ENCODE measurements around the gene SHROOM1. TPM values are rescaled to one million over a fixed set of nuclear protein-coding genes. Genes with fewer than 3 reads are reported as not detected.
"Not testable (repeated sequence)": the region's sequence is repeated elsewhere in the genome, so short reads cannot be mapped to it uniquely, and the experiment has no call there.

SHROOM1 gene
- total RNA-seq, 1 donor from 2014 or later, result 0.47 TPM

DNA sequence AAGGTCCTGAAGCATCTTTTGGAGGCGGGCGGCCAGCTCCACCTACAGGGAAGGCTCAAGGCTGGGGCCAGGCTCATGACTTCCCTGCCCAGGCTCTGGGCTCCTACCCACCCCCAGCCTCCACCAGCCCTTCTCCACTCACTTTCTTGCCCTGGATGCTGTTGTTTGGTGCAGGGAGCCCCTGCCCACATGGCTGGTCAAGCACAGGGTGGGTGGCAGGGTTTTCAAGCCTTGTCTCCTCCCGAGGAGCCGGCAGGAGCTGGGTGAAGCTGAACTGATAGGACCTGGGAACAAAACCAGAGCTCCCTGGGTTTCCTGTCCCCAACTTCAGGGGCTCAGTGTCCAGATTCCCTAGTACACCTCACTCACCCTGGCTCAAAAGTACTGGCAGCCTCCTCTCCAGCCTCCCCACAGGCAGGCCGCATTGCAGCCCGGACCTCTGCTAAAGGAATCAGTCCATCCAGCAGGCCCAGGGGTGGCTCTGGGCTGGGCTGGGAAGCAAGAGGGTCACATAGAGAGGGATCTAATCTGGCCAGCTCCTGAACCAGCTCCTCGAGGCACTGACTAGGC lies 6.9 kb downstream of the SHROOM1 start:
- no peak for DNase-seq

DNA sequence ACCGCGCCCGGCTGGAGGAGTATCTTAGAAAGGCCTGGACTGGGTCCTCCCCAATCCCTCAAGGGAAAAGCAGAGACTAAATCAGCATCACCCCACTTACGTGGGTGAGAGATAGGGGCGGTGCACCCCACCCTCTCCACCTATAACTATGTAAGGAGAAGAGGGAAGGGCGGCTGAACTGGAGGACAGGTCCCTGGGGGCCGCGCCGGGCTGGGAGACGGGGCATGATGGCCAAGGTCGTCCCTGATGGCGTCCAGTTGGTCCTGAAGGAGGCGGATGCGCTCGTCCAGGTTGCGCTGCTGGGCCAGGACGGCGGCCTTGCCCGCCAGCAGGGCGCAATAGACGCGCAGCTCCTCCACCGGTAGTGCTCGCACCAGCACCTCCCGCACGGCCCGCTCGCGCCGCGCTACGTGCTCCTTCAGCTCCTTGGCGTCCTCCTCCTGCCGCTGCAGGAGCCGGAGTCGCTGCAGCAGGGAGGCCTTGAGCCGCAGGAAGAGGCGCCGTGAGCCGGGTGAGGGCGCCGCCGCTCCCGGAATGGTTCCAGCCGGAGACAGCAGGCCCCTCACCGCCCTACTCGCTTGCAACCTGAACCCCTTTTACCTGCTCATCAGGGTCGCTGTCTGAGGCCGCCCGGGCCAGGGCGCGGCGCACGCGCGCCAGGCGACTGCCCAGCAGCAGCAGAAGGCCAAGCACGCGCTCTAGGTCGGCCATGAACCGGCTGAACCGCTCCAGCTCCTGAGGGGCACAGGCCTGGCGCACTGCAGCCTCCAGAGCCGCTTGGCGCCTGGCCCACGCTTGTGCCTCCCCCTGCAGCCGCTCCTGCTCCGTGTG lies 7.6 kb downstream of the SHROOM1 start:
- DNase-seq, result no peak

DNA sequence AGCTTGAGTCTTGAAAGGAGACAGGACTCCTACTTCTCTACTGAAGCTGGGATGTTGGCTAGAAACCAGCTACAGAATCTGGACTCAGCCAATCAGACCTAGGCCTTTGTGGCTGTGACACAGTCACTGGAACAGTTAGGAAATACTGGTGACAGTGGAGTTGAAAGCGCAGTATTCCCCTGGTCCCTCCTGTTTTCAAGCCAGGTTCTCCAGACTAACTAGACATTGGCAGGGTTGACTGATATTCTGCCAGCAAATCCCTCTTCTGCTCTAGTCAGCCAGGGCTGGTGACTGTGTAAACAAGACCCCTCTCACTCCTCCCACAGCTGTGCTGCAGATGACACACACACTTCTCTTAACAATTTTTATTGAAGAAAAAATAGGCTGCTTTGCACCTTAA lies 8.7 kb downstream of the SHROOM1 start:
- no peak for DNase-seq

DNA sequence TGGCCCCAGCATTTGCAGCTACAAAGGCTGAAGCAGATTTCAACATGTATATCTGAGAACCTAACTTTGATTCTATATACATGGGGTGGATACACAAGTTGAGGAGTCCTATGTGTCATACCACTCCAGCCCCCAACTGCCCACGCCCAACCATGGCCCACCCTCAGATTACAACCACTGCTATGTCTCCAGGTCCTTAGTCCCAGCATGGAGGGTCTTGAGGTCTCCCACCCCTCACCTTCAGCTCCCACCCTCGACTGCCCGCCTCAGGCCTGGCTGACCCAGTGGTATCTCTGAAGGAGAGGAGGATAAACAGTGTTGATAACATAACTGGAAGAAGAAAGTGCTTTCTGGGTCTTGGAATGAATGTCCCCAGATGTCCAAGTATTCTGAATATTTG lies 9.1 kb downstream of the SHROOM1 start:
- DNase-seq, result no peak

DNA sequence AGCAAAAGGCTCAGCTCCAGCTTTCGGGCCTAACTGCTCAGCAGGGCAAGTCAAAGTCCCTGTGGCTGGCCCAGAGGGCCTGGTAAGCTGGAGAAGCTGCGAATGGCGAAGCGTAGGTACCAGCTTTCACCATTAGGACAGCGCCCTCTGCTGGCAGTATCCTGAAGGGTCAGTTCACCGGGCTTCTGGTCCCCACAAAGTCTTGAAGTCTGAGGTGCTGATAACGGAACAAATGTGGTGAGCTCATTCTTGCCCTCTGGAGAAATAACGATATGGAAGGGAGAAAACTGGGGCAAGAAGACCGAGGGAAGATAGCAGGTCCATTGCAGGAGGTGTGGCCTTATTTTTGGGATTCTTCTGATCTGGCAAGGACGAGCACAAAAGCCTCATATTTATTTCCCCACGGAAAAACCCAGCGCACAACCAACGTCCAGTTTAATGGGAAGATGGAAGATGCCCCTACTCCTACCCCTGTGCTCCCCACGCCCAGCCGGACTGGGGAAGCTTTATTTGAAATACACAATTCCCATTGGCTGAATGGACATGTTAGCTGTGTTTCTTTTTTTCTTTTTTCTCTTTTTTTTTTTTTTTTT lies 10.2 kb downstream of the SHROOM1 start:
- peak; percentile 91 for DNase-seq

DNA sequence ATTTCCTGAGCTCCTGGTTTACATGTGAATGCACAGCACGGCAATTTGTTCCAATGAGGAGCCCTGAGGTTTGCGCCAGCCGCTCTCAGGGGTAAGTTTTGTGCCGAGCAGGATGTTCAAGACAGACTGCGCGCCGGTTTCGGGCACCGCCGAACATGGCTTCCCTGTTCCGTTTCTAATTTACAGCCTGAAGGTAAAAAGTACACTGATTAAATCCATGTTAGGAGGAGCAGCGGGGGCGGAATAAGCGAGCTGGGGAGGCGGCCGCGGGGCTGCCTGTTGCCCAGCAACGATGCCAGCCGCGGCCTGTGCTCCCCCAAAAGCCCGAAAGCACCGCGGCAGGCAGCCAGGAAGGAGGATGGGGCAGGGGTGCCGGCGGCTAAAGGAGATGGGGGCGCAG lies 11.0 kb downstream of the SHROOM1 start:
- no peak for DNase-seq

DNA sequence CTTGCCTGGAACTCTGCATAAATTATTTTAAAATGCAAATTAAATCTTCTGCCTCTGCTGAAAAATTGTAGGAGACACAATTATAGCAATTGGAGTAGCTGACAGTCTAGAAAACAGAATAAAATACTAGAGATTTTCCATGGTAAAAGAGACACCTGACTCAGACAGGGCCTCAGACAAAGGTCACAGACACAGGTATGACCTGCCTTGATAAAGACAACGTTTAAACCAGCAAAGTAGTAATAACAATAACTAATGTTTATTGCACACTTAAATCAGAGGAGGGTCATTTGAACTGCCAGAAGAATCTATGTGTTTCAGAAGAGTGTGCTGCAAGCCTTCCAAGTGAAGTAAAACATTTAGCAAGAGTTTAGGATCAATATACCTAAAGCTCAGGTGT lies 13.4 kb downstream of the SHROOM1 start:
- DNase-seq, result no peak

DNA sequence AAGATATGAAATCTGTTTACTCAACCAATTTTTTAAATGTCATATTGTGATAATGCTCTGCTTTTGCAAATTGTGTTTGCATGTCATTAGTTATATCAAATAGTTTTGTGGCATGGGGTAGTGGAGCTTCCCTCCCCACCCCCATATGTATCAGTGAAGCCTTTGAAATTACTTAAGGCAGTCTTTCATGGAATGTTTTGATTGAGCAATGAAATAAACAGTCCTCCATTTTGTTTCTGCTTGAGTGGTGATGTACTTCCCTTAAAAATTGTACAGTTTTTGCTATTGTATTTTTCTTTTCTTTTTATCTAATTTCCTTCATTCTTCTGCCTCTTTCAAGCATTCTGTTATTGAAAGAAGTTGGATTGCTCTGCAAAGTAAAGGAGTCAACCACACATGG lies 13.9 kb downstream of the SHROOM1 start:
- DNase-seq, result no peak

DNA sequence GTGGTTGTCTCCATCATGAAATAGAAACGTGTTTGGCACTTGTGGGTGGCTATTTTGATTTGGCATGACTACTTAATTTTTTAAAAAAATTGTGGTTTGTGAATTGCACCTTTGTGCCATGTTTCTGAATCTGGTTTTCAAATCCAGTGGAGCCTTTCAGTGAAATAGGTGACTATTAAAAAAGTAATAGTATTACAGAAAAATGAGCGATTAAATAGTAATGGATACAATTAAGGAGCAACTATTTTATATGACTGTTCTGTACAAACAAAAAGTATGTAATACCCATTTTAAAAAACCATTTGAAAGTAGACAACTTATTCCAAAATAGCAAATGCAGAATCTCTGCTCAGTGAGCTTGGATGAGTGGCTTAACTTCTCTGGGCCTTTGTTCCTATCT lies 14.4 kb downstream of the SHROOM1 start:
- no peak for DNase-seq

DNA sequence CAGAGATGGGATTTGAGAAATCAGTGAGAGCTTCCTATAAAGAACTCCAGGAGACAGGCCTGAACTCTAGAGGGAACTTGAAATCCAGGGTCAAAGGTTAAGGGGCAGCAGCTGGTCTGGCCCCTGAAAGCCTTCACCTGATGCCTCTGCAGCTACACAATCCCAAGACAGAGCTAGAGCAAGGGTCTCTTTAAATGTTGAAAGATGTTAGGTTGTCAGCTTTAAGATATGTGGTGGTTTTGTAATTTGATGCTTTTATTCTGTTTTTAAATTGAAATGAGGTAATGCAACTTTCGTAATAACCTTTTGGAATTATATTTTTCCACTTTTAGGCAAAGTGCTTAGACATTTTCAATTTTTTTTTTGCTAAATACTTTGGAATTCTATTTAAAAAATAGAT lies 15.0 kb downstream of the SHROOM1 start:
- DNase-seq, result no peak

DNA sequence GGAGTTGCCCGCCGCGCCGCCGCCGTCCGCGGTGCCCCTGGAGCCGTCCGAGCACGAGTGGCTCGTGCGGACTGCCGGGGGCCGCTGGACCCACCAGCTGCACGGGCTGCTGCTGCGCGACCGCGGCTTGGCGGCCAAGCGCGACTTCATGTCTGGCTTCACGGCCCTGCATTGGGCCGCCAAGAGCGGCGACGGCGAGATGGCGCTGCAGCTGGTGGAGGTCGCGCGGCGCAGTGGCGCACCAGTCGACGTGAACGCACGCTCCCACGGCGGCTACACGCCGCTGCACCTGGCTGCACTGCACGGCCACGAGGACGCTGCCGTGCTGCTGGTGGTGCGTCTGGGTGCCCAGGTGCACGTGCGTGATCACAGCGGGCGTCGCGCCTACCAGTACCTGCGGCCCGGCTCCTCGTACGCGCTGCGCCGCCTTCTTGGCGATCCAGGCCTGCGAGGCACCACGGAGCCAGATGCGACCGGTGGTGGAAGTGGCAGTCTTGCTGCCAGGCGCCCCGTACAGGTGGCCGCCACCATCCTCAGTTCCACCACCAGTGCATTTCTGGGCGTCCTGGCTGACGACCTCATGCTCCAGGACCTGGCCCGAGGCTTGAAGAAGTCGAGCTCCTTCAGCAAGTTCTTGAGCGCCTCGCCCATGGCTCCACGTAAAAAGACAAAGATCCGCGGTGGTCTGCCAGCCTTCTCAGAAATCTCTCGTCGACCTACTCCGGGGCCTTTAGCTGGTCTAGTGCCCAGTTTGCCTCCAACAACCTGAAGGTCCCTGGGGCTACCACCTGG lies 15.7 kb downstream of the SHROOM1 start:
- no peak for DNase-seq

DNA sequence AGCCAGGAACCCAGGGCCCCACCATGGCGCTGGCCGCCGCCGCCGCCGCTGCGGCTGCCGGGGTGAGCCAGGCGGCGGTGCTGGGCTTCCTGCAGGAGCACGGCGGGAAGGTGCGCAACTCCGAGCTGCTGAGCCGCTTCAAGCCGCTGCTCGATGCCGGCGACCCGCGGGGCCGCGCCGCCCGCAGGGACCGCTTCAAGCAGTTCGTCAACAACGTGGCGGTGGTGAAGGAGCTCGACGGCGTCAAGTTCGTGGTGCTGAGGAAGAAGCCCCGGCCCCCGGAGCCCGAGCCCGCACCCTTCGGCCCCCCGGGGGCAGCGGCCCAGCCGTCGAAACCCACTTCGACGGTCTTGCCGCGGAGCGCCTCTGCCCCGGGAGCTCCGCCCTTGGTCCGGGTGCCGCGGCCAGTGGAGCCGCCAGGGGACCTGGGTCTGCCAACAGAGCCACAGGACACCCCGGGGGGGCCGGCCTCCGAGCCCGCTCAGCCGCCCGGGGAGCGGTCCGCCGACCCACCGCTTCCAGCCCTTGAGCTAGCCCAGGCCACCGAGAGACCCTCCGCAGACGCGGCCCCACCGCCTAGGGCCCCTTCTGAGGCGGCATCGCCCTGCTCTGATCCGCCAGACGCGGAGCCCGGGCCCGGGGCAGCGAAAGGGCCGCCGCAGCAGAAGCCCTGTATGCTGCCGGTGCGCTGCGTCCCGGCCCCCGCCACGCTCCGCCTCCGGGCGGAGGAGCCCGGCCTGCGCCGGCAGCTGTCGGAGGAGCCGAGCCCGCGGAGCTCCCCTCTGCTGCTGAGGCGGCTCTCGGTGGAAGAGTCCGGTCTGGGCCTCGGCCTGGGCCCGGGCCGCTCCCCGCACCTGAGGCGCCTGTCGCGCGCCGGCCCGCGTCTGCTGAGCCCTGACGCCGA lies 16.6 kb downstream of the SHROOM1 start:
- DNase-seq, result no peak

DNA sequence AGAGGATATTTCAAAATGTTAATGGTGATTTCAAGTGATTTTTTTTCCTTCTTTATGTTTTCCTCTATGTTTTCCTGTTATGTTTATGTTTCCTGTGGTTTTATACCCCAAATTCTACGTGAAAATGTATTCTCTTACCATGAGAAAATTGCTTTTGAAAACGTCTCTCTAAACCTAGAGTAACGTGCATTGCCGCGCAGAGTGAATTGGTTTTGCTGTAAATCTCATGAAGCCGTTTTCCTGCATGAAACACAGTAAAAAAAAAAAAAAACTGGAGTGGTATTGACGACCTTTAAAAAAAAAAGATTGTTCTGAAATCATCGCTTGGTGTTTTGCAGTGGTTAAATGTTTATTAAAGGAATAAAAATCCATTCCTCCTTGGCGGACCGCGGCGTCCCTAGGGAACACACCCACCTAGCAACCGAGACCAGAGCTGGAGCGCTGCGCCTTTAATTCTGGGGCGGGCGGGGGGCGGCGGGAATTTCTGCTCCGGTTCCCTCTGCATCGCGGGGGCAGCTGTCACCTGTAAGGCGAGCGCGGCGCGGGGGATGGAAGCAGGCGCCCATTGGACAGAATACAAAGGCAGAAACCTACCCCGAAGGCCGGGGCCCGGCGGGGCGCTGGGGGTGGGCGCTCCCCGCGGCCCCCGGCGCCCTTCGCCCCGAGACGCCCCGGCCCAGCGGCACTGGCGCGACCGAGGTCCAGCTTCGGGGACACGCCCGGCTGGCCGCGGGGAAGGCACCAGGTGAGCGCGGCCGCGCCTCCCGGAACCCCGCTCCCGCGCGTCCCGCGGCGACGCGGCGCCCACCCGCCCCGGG lies 17.5 kb downstream of the SHROOM1 start, which contains the start of gene SOWAHA:
Gene SOWAHA, plus strand, starts transcription at position 522 of the 818 bp plus-strand sequence. CDS start 320 bp downstream, outside the sequence.
- DNase-seq, result peak; percentile 78

DNA sequence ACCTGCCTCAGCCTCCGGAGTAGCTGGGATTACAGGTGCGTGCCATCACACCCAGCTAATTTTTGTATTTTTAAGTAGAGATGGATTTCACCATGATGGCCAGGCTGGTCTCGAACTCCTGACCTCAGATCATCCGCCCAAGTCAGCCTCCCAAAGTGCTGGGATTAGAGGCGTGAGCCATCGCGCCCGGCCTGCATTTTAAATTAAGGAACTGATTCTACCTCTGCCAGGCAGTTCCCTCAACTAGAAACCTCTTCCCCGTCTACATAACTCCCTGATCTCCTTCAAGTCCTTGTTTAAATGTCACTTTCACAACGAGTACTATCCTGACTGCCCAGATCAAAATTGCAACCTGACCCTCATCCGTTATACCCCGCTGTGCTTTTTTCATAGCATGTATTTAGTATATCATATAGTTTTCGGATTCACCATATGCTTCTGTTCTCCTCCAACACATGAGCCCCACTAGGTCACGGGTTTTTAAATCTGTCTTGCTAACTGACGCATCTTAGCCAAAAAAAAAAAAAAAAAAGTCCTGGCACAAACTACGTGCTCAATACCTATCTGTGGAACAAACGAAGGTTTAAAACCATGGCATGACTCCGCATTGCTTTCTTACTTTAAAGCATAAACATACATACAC lies 18.2 kb downstream of the SHROOM1 start:
- DNase-seq, result no peak

DNA sequence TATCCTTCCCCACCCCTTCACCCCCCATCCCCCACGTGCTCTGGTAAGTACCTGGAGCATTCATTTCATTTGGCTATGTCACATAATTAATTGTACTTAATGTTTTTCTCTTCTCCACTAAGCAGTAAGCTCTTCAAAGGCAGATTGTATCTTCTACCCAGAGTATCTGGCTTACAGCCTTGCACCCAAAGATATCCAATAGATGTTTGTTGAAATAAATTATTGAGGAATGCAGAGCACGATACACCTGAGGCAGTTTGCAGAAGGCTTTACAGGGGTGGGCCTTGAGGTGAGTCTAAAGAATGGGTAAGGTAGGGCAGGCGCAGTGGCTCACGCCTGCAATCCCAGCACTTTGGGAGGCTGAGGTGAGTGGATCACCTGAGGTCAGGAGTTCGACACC lies 19.8 kb downstream of the SHROOM1 start:
- DNase-seq, result no peak

DNA sequence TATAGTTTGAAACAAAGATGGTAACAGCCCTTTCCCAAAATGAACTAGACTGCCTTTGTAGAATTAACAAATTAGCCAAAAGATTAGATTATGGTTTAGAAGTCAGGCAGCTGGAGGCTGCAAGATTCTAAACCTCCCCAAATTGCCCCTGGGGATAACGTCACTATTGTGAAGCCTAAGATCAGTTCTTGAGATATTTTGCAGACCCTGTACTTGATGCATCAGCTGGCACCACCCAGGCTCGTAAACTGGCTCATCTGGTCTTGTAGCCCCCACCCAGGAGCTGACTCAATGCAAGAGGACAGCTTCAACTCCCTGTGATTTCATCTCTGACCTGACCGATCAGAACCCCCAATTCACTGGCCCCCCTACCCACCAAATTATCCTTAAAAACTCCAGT lies 21.6 kb downstream of the SHROOM1 start:
- DNase-seq, result no peak

DNA sequence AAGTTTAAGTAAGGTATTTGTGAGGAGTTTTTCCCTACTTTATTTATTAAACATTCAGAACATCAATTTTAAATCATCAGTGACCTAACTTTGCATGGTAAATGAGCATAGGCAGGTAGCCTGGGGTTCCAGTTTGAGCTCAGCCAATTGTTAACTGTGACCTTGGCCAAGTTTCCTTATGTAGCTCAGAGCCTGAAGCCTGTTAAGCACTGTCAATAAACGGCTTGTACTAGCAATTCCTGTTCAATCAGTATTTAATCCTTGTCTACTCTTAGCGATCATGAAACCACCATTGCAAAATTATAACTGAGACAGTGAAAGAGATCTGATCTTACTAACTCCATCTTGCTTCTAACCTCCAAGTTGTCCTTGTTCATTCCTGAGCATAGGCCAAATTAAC lies 22.0 kb downstream of the SHROOM1 start:
- DNase-seq, result no peak

DNA sequence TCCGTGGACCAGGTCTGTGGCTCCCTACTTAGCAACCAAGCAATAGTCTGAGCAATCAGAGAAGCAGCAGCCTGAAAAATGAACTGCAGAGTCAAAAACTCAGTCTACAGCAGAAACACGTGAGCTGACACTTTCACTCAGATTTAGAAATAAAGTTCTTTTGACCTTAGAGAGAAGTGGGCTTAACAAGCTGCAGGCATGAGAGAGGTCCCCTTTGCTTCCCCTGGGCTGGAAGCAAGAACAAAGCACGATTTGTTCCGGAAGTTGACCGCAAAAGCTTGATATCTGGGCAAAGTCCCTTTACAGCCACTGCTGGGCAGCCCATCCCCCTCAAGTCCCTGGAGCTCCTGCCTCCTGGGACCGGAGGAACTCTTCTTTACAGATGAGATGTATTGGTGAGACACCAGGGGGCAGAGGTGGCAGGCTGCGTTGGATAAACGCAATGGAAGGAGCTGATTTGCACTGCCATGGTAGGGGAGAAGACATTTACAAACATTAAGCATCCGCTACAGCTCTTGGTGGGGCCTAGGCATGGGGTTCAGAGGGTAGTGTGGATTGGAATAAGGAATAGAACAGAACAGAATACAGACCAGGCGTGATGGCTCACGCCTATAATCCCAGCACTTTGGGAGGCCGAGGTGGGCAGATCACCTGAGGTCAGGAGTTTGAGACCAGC lies 23.1 kb downstream of the SHROOM1 start:
- no peak for DNase-seq

DNA sequence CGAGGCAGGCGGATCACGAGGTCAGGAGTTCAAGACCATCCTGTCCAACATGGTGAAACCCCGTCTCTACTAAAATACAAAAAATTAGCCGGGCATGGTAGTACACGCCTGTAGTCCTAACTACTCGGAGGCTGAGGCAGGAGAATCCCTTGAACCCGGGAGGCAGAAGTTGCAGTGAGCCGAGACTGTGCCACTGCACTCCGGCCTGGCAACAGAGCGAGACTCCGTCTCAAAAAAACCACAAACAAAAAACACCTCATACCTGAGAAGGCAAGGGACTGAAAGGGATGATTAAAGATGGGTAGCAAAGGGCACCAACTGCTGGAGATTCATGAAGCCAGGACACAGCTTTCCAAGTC lies 23.7 kb downstream of the SHROOM1 start:
- not testable (repeated sequence) for DNase-seq

DNA sequence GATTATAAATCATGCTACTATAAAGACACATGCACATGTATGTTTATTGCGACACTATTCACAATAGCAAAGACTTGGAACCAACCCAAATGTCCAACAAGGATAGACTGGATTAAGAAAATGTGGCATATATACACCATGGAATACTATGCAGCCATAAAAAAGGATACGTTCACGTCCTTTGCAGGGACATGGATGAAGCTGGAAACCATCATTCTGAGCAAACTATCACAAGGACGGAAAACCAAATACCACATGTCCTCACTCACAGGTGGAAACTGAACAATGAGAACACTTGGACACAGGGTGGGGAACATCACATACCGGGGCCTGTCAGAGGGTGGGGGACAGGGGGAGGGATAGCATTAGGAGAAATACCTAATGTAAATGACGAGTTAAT lies 24.6 kb downstream of the SHROOM1 start:
- not testable (repeated sequence) for DNase-seq
